Measurements from ENCODE around the gene ACVR1. TPM values are rescaled to one million over a fixed set of nuclear protein-coding genes. Genes with fewer than 3 reads are reported as not detected.

The ACVR1 gene
- total and polyA plus RNA-seq, 2 donors (not counting 3 experiments of a cell fraction or from before 2014, with no cell fraction given), result 24.8 to 33.6 TPM

GRCh38 chr2:157922815-157923214 is 46.7 kb upstream of the ACVR1 start:
- no peaks in the 10 kb centered on the region for H3K4me1 ChIP-seq (ENCODE audit: control insufficient read depth, extremely low read depth, insufficient read depth, low read length)
- no peaks in the 10 kb centered on the region for H3K9me1 ChIP-seq (replicated peaks; ENCODE audit: control insufficient read depth, extremely low read depth, insufficient read depth, low read length)
- H3K4me2 ChIP-seq (ENCODE audit: insufficient read depth, low read length), result no peak overlapping the region
- CTCF ChIA-PET, result no interaction called here
- H3K4me3 ChIP-seq (replicated peaks in 1 of 3; ENCODE audit: insufficient read depth in 1 of 3, low read depth in 1 of 3, low read length in 3 of 3), result no peak overlapping the region
- BruUV-seq (replicated peaks), result no TSS peak
- POLR2A ChIA-PET, result no interaction called here
- no peak overlapping the region for H3K27ac ChIP-seq (ENCODE audit: insufficient read depth, low read depth, low read length)
- no peak for DNase-seq (ENCODE audit: low read depth, low spot score)
- no peaks in the 10 kb centered on the region for H4K20me1 ChIP-seq (replicated peaks; ENCODE audit: control insufficient read depth, extremely low read depth, insufficient read depth, low read length)
- H3K36me3 ChIP-seq (ENCODE audit: control insufficient read depth in 2 of 2, extremely low read depth in 1 of 2, insufficient read depth in 2 of 2, low read length in 2 of 2), result no peaks in the 10 kb centered on the region
- no peak overlapping the region for H2AFZ ChIP-seq (ENCODE audit: low read depth, low read length)
- no peak for FAIRE-seq
- peaks cover 0 to 4% of the 10 kb centered on the region in 2 experiments for H3K27me3 ChIP-seq (ENCODE audit: control insufficient read depth in 2 of 2, insufficient read depth in 2 of 2, low read length in 2 of 2)
- intact Hi-C loops (cut with micrococcal nuclease), result no loop called here
- no peak overlapping the region for H3K9ac ChIP-seq (replicated peaks; ENCODE audit: extremely low read depth, insufficient read depth, low read length)
- TF ChIP-seq CTCF (IDR thresholded peaks at IDR 0.05; ENCODE audit: extremely low read depth in 1 of 2, insufficient read depth in 1 of 2, low read depth in 1 of 2, low read length in 2 of 2), result no peak
- no peak for TF ChIP-seq EZH2 (IDR thresholded peaks at IDR 0.05; ENCODE audit: borderline replicate concordance, low read depth, low read length, severe bottlenecking)
- TF ChIP-seq FOS (IDR thresholded peaks at IDR 0.05; ENCODE audit: borderline replicate concordance, insufficient read depth, low read length), result no peak
- TF ChIP-seq POLR2AphosphoS5 (IDR thresholded peaks at IDR 0.05; ENCODE audit: insufficient read depth, low read depth, low read length), result no peak
- TF ChIP-seq MAX (IDR thresholded peaks at IDR 0.05; ENCODE audit: insufficient read depth, insufficient read length), result no peak
- no peak for TF ChIP-seq POLR2A (IDR thresholded peaks at IDR 0.05; ENCODE audit: low read depth, low read length)
- no peak for TF ChIP-seq MYC (IDR thresholded peaks at IDR 0.05; ENCODE audit: low read depth, low read length)
- no peak for TF ChIP-seq GATA2 (IDR thresholded peaks at IDR 0.05; ENCODE audit: insufficient read depth, insufficient read length, low read depth, low read length)
- no peak for TF ChIP-seq JUN (IDR thresholded peaks at IDR 0.05; ENCODE audit: borderline replicate concordance, insufficient read depth, insufficient read length, low read depth)
- no peaks in the 10 kb centered on the region for H3K79me2 ChIP-seq (ENCODE audit: control insufficient read depth, insufficient read depth, low read length)
- dilution Hi-C loops (cut with MboI; ENCODE audit: extremely low pct_ligation_motif_present, low sequenced_read_pairs), result no loop called here
- no peaks in the 10 kb centered on the region for H3K9me3 ChIP-seq (replicated peaks; ENCODE audit: control insufficient read depth, insufficient read depth, low read length)

Data from endothelial cell of umbilical vein (primary cell).